Mesothelial cell of epicardium (in vitro differentiated cells): ENCODE results near the gene CLDN15. TPM values are rescaled to one million over a fixed set of nuclear protein-coding genes. Genes with fewer than 3 reads are reported as not detected.
"Not testable (repeated sequence)": the region's sequence is repeated elsewhere in the genome, so short reads cannot be mapped to it uniquely, and the experiment has no call there.

ENCODE experiments used
- DNase-seq, 2 experiments: peaks; one replicate each; pipeline ENCODE4 v3.0.0; 2021; ENCODE audit warnings: low spot score in 2 of 2; ENCODE audit not compliant: unreplicated experiment in 2 of 2
- H3K27ac Mint-ChIP-seq: 2 replicates; pipeline ENCODE4 v1.8.0; 2021; ENCODE audit warnings: mixed read lengths
- H3K27me3 Mint-ChIP-seq: 2 replicates; pipeline ENCODE4 v1.8.0; 2021; ENCODE audit warnings: low read depth, mixed read lengths
- H3K36me3 Mint-ChIP-seq: 2 replicates; pipeline ENCODE4 v1.8.0; 2021; ENCODE audit warnings: mixed read lengths
- H3K4me1 Mint-ChIP-seq: 2 replicates; pipeline ENCODE4 v1.8.0; 2021; ENCODE audit warnings: mixed read lengths
- H3K4me3 Mint-ChIP-seq: 2 replicates; pipeline ENCODE4 v1.8.0; 2021; ENCODE audit warnings: mild to moderate bottlenecking, moderate library complexity, mixed read lengths
- H3K9me3 Mint-ChIP-seq: 2 replicates; pipeline ENCODE4 v1.8.0; 2021; ENCODE audit warnings: mixed read lengths
- CTCF ChIP-seq: fragments of 200-600 bp; sonication (generic); IDR thresholded peaks from one replicate; pipeline ENCODE4 v1.5.0; 2021; ENCODE audit warnings: antibody characterized with exemption; ENCODE audit not compliant: unreplicated experiment
- total RNA-seq: library from RNA; stranded (reverse); gene quantifications from 3 replicates; pipeline ENCODE4 v1.2.1, GENCODE V29; 2021

CLDN15 gene
- 17.1 to 19.5 TPM (median 18.1 TPM) in 3 replicates for total RNA-seq

DNA sequence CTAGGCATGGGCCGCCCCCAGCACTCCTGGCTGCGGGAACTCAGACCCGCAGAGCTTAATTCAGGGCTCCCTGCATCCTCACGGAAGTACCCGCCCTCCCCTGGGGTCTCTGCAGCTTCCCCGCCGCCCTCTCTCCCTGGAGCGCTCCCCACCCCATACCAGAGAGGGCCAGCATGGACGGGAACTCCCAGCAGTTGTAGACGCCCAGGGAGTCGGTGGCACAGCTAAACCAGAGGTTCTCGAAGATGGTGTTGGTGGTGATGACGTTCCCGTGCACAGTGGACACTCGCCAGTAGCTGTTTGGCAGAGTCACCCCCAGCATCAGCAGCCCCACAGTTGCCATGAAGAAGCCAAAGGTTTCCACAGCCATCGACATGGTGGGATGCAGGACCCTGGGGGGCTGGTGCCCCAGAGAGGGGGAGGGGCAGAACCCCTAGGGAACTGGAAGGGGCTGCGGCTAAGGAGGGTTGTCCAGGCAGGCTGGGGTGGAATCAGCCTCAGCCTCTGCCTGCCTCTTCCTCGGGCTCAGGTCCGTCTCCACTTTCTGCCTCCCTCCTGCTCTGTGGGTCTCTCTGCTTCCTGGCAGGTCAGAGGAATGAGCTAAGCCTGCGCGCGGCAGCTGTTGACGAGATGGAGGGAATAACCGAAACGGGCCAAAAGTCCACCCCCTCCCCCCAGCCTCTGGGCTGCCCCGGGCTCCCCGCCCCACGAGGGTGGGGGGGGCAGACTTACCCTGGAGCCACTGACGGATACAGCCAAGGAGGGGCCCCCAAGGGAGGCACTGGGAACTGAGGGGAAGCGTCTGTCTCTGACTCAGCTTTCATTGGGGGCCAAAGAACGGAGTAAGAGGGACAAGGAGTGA, at the start of gene CLDN15:
Gene CLDN15 (minus strand): TSS at position 597 of the 862 bp plus-strand sequence. CDS start 221 bp downstream, at position 376.
- Mint-ChIP-seq H3K36me3 (peaks cover 2% of the 10 kb centered on the region), H3K9me3 (no peaks in the 10 kb centered on the region), H3K4me3 (peak within 1 kb of the TSS; percentile 3), H3K27me3 (no peaks in the 10 kb centered on the region), H3K4me1 (peaks cover 23% of the 10 kb centered on the region), H3K27ac (peak within 1 kb of the TSS; percentile 98)
- DNase-seq, result no peak
- TF ChIP-seq CTCF, result no peak

GRCh38 chr7:101287032-101287431, 49.4 kb upstream of the CLDN15 start:
- Mint-ChIP-seq H3K27ac (no peak overlapping the region), H3K27me3 (peaks cover 47% of the 10 kb centered on the region), H3K9me3 (no peaks in the 10 kb centered on the region), H3K4me3 (no peak overlapping the region), H3K36me3 (no peaks in the 10 kb centered on the region), H3K4me1 (peaks cover 5% of the 10 kb centered on the region)
- no peak for DNase-seq
- no peak for TF ChIP-seq CTCF

- not testable (repeated sequence) for H3K36me3 Mint-ChIP-seq, H3K4me3 Mint-ChIP-seq, H3K4me1 Mint-ChIP-seq, H3K9me3 Mint-ChIP-seq, DNase-seq, H3K27ac Mint-ChIP-seq
- H3K27me3 Mint-ChIP-seq, result peaks cover 37% of the 10 kb centered on the region
Measured at GRCh38 chr7:101285880-101286279, 48.3 kb upstream of the CLDN15 start.

DNA sequence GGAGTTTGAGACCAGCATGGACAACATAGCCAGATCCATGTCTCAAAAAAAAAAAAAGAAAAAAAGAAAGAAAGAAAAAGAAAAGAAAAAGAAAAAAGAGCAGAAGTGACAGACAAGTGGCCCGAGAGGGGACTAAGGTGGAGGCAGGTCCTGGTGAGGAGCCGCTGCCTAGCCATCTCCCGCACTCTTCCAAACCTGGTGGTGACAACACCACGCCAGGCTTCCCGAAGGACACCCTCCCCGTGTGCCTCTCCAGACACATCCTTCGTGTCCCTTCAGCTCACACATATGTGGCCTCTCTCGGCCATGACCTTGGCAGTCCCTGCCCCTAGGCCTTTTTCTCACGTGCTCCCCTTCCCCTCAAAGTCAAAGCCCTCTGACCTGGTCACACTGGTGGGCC, 47.6 kb upstream of the CLDN15 start:
- peaks cover 29% of the 10 kb centered on the region for H3K27me3 Mint-ChIP-seq
- H3K36me3 Mint-ChIP-seq, result no peaks in the 10 kb centered on the region
- TF ChIP-seq CTCF, result no peak
- DNase-seq, result no peak
- no peak overlapping the region for H3K4me3 Mint-ChIP-seq
- no peak overlapping the region for H3K27ac Mint-ChIP-seq
- peaks cover 5% of the 10 kb centered on the region for H3K4me1 Mint-ChIP-seq
- no peaks in the 10 kb centered on the region for H3K9me3 Mint-ChIP-seq

- not testable (repeated sequence) for H3K36me3 Mint-ChIP-seq, H3K27me3 Mint-ChIP-seq, H3K4me1 Mint-ChIP-seq, H3K9me3 Mint-ChIP-seq, DNase-seq, H3K4me3 Mint-ChIP-seq, H3K27ac Mint-ChIP-seq
Measured at GRCh38 chr7:101280912-101281311, 43.3 kb upstream of the CLDN15 start.

DNA sequence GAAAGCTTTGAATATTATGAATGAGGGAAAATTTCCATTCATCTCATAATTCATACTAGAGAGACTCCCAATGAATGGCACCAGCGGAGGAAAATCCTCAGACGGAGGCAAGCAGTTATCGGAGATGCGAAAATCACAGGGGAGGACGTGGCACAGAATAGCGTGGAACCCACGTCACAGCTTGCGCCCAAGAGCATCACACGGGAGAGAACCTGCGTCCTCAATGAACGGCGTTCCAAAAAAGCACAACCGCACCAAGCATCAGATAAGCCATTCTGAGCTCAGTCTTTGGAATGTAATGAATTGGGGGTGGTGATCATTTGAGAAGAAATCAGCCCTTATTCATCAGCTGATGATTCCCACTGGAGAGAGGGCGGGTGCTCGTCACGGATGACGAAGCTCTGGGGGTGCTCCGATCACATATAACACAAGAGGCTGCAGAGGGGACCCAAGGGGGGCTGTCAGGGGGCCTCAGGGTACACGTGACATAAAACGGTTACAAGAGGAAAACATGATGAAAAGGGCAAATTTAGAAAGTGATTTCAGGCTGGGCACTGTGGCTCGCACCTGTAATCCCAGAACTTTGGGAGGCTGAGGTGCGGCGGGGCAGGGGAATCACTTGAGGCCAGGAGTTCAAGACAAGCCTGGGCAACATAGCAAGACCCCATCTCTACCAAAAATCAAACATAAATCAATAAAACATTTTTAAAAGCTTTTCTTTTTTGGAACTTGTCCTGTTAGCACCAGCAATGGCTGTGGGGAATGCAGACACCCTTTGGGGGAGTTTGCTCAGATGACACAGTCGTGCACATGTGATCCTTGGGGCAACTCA, 41.1 kb upstream of the CLDN15 start:
- Mint-ChIP-seq H3K27ac (no peak overlapping the region), H3K27me3 (peaks cover 4% of the 10 kb centered on the region), H3K4me3 (no peak overlapping the region), H3K4me1 (peaks cover 8% of the 10 kb centered on the region), H3K9me3 (no peaks in the 10 kb centered on the region), H3K36me3 (no peaks in the 10 kb centered on the region)
- no peak for DNase-seq
- no peak for TF ChIP-seq CTCF
